ENCODE measurements around the gene CEL.
"Not testable (repeated sequence)": the region's sequence is repeated elsewhere in the genome, so short reads cannot be mapped to it uniquely, and the experiment has no call there.

The CEL gene

DNA sequence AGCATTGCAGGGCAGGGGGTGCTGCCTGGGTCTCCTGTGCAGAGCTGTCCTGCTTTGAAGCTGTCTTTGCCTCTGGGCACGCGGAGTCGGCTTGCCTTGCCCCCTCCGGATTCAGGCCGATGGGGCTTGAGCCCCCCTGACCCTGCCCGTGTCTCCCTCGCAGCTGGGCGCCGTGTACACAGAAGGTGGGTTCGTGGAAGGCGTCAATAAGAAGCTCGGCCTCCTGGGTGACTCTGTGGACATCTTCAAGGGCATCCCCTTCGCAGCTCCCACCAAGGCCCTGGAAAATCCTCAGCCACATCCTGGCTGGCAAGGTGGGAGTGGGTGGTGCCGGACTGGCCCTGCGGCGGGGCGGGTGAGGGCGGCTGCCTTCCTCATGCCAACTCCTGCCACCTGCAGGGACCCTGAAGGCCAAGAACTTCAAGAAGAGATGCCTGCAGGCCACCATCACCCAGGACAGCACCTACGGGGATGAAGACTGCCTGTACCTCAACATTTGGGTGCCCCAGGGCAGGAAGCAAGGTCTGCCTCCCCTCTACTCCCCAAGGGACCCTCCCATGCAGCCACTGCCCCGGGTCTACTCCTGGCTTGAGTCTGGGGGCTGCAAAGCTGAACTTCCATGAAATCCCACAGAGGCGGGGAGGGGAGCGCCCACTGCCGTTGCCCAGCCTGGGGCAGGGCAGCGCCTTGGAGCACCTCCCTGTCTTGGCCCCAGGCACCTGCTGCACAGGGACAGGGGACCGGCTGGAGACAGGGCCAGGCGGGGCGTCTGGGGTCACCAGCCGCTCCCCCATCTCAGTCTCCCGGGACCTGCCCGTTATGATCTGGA lies 2.7 kb downstream of the CEL start:
- DNase-seq (ENCODE audit: low read depth) = no peak

DNA sequence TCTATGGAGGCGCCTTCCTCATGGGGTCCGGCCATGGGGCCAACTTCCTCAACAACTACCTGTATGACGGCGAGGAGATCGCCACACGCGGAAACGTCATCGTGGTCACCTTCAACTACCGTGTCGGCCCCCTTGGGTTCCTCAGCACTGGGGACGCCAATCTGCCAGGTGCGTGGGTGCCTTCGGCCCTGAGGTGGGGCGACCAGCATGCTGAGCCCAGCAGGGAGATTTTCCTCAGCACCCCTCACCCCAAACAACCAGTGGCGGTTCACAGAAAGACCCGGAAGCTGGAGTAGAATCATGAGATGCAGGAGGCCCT lies 3.2 kb downstream of the CEL start:
- DNase-seq (ENCODE audit: low read depth) = no peak

DNA sequence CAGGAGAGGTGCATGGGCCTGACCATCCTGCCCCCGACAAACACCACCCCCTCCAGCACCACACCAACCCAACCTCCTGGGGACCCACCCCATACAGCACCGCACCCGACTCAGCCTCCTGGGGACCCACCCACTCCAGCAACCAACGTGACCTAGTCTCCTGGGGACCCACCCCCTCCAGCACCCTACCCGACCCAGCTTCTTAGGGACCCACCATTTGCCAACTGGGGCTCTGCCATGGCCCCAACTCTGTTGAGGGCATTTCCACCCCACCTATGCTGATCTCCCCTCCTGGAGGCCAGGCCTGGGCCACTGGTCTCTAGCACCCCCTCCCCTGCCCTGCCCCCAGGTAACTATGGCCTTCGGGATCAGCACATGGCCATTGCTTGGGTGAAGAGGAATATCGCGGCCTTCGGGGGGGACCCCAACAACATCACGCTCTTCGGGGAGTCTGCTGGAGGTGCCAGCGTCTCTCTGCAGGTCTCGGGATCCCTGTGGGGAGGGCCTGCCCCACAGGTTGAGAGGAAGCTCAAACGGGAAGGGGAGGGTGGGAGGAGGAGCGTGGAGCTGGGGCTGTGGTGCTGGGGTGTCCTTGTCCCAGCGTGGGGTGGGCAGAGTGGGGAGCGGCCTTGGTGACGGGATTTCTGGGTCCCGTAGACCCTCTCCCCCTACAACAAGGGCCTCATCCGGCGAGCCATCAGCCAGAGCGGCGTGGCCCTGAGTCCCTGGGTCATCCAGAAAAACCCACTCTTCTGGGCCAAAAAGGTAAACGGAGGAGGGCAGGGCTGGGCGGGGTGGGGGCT lies 4.6 kb downstream of the CEL start:
- DNase-seq (ENCODE audit: low read depth) = no peak

DNA sequence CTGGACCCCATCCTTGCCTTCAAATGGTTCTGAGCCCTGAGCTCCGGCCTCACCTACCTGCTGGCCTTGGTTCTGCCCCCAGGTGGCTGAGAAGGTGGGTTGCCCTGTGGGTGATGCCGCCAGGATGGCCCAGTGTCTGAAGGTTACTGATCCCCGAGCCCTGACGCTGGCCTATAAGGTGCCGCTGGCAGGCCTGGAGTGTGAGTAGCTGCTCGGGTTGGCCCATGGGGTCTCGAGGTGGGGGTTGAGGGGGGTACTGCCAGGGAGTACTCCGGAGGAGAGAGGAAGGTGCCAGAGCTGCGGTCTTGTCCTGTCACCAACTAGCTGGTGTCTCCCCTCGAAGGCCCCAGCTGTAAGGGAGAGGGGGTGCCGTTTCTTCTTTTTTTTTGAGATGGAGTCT lies 5.2 kb downstream of the CEL start:
- DNase-seq (ENCODE audit: low read depth) = no peak

DNA sequence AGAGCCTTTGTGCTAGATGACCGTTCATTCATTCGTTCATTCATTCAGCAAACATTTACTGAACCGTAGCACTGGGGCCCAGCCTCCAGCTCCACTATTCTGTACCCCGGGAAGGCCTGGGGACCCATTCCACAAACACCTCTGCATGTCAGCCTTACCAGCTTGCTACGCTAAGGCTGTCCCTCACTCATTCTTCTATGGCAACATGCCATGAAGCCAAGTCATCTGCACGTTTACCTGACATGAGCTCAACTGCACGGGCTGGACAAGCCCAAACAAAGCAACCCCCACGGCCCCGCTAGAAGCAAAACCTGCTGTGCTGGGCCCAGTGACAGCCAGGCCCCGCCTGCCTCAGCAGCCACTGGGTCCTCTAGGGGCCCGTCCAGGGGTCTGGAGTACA lies 6.0 kb downstream of the CEL start:
- no peak for DNase-seq (ENCODE audit: low read depth)

DNA sequence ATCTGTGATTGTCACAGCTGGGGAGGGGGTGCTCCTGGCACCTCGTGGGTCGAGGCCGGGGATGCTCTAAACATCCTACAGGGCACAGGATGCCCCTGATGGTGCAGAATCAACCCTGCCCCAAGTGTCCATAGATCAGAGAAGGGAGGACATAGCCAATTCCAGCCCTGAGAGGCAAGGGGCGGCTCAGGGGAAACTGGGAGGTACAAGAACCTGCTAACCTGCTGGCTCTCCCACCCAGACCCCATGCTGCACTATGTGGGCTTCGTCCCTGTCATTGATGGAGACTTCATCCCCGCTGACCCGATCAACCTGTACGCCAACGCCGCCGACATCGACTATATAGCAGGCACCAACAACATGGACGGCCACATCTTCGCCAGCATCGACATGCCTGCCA lies 6.7 kb downstream of the CEL start:
- DNase-seq (ENCODE audit: low read depth) = not testable (repeated sequence)

DNA sequence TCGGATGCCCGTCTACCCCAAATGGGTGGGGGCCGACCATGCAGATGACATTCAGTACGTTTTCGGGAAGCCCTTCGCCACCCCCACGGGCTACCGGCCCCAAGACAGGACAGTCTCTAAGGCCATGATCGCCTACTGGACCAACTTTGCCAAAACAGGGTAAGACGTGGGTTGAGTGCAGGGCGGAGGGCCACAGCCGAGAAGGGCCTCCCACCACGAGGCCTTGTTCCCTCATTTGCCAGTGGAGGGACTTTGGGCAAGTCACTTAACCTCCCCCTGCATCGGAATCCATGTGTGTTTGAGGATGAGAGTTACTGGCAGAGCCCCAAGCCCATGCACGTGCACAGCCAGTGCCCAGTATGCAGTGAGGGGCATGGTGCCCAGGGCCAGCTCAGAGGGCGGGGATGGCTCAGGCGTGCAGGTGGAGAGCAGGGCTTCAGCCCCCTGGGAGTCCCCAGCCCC lies 8.8 kb downstream of the CEL start:
- not testable (repeated sequence) for DNase-seq (ENCODE audit: low read depth)

DNA sequence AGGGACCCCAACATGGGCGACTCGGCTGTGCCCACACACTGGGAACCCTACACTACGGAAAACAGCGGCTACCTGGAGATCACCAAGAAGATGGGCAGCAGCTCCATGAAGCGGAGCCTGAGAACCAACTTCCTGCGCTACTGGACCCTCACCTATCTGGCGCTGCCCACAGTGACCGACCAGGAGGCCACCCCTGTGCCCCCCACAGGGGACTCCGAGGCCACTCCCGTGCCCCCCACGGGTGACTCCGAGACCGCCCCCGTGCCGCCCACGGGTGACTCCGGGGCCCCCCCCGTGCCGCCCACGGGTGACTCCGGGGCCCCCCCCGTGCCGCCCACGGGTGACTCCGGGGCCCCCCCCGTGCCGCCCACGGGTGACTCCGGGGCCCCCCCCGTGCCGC lies 9.2 kb downstream of the CEL start:
- not testable (repeated sequence) for DNase-seq (ENCODE audit: low read depth)

DNA sequence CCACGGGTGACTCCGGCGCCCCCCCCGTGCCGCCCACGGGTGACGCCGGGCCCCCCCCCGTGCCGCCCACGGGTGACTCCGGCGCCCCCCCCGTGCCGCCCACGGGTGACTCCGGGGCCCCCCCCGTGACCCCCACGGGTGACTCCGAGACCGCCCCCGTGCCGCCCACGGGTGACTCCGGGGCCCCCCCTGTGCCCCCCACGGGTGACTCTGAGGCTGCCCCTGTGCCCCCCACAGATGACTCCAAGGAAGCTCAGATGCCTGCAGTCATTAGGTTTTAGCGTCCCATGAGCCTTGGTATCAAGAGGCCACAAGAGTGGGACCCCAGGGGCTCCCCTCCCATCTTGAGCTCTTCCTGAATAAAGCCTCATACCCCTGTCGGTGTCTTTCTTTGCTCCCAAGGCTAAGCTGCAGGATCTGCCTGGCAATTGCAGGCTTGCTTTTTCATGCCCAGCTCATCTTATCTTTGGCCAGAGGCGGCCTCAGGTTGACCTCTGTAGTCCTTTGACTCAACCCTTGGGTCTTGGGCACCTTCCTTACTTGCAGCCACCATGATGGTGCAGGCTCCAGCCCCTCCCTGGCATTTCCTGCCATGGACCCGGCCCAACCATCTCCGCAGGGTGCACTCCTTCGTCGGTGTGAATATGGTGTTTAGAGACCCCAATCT lies 9.8 kb downstream of the CEL start:
- no peak for DNase-seq (ENCODE audit: low read depth)

DNA sequence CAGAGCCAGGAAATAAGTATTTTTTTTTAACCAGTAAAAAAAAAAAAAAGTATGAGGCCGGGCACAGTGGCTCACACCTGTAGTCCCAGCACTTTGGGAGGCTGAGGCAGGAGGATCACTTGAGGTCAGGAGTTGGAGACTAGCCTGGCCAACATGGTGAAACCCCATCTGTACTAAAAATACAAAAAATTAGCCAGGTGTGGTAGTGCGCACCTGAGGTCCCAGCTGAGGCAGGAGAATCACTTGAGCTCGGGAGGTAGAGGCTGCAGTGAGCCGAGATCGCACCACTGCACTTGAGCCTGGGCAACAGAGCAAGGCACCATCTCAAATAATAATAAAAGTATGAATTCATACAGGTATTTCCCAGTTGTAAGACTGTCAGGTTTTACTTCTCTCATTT lies 10.4 kb downstream of the CEL start:
- not testable (repeated sequence) for DNase-seq (ENCODE audit: low read depth)

DNA sequence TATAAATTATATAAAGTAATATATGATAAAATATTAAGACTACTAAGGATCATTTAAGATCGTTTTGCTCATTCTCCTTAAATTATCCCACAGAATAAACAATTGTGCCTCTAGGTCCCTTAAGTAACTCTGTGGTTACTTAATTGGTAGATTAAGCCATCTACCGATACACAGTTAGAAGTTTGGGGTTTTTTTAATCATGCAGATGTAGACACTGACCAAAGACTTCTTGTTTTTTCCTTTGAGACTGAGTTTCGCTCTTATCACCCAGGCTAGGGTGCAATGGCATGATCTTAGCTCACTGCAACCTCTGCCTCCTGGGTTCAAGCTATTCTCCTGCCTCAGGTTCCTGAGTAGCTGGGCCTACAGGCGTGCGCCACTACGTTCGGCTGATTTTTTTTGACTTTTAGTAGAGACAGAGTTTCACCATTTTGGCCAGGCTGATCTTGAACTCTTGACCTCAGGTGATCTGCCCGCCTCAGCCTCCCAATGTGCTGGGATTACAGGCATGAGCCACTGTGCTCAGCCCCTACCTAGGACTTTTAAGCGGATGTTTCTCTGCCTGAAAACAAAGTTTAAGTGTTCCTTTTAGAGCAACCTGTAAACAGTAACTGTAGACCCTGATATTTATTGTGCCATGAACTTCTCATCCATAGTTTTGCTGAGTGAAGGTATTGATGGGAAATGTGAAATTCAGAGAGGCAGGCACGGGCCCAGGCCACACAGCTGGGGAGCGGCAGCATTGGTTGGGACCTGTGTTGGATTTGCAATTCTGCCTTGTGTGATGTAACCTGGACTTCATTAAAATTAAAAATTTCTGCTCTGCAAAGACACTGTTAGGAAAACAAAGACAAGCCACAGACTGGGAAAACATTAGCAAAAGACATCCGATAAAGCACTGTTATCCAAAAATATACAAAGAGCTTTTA lies 11.6 kb downstream of the CEL start:
- no peak for DNase-seq (ENCODE audit: low read depth)

DNA sequence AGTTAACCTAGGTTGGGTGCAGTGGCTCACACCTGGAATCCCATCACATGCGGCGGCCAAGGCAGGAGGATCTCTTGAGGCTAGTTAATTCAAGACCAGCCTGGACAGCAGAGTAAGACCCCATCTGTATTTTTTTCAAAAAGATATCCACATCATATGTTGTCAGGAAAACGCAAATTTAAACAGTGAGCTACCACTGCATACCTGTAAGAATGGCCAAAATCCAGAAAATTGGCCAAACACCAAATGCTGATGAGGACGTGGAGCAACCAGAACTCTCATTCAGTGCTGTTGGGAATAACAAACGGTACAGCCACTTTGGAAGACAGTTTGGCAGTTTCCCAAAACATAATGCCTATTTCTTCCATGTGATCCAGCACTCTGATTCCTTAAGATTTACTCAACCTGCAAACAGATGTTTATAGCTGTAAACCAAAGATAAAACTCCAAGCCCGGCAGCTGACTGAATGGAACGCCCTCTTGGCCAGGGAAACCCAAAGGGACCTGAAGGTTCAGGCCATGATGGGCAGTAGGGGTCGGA lies 12.4 kb downstream of the CEL start:
- DNase-seq (ENCODE audit: low read depth) = peak; percentile 80

DNA sequence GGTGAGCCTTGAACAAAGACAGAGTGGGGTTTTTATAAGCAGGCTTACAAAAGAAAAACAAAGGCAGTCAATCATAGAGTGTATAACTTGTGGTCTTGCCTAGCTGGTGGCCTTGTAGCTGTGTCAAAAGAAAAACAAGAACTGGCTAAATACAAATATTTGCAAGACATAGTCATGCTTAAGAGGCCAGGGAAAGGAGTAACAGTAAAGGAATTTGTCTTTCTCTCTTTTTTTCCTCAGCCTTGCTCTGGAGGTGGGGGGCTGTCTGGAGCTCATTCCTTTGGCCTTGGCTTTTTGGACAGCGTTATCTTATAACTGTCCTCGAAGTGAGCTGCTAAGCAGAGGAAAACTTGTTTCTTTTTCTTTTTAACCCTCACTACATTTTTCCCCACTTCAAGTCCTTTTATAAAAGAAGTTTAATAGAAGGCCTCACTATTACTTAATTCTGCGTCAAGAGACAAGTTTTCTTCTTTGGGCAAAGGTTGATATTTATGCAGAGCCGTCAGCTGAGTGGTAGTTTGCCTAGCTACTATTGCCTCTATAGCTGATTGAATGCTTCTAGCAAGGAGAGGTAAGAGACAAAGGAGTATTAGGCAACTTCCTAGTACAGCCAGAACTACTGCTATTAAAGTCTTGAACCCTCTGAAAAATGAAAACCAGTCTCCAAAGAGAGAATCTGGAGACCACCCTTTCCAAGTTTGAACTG lies 14.3 kb downstream of the CEL start:
- peak; percentile 94 for DNase-seq (ENCODE audit: low read depth)

DNA sequence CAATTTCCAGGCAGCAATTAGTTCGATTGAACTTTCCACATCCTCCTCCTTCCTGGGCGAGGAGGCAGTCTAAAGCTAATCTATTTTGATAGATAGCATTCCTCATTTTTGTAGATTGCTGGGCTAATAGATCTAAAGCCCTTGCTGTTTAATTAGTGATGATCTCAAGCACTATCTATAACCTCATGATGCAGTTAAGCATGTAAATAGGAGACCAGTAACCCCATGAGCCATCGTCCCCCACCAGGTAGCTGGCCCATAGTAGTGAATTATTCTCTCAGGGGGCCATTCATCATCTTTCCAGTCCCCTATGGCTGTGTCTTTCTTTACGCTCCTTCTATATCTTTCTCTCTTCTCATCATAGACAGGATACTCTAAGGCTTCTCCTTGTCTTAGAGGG lies 14.9 kb downstream of the CEL start:
- no peak for DNase-seq (ENCODE audit: low read depth)

DNA sequence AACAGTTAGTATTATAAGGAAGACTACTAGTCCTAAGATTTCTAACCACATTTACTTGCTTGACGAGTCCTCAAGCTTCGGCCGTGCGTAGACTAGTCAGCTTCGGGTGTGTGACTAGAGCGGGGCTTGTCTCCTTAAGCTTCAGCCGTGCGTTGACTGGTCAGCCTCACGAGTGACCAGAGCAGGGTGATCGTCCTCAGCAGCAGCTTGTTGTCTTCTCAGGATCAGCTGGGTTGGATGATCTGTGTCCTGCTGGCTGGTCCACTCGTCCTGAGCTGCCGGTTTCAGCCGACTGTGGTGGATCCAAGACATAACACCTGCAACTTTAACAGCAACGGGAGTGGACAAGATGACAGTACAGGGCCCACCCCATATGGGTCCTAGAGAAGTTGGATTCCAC lies 16.7 kb downstream of the CEL start:
- DNase-seq (ENCODE audit: low read depth) = no peak

DNA sequence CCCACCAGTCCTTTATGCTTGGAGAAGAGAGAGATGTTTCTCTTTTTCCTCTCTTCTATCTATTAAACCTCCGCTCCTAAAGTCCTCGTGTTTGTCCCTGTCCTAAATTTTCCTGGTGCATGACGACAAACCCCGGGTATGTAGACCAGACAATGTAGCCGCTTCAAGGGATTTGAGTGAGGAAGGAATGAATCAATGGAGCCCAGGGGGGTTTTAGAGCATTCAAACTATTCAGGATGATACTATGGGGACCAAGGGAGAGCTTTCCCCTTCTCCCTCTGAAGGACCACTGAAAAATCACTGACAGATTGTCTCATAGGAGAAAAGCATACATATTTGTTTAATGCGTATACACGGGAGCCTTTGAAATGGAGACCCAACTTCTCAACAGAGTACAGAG lies 18.4 kb downstream of the CEL start:
- no peak for DNase-seq (ENCODE audit: low read depth)

DNA sequence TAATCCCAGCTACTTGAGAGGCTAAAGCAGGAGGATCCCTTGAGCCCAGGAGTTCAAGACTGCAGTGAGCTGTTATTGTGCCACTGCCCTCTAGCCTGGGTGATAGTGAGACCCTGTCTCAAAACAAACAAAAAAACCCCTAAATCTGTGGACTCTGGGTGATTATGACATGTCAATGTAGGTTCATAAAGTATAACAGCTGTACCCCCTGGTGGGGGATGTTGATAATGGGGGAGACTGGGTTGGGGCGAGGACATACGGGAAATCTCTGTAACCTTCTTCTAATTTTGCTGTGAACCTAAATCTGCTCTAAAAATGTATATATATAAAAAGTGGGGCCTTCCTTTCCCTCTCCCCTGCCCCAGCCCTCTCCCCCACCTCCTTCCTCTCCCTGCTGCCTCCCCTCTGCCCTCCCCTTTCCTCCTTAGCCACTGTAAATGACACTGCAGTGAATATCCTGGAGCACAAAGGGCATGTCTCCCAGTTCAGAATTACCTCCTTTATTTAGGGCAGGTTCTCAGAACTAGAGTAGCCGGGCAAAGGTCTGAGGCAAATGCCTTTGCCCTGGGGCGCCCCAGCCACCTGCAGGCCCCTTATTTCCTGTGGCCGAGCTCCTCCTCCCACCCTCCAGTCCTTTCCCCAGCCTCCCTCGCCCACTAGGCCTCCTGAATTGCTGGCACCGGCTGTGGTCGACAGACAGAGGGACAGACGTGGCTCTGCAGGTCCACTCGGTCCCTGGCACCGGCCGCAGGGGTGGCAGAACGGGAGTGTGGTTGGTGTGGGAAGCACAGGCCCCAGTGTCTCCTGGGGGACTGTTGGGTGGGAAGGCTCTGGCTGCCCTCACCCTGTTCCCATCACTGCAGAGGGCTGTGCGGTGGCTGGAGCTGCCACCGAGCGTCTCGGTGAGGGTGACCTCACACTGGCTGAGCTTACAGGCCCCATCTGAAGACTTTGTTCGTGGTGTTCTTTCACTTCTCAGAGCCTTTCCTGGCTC lies 19.3 kb downstream of the CEL start:
- DNase-seq (ENCODE audit: low read depth) = not testable (repeated sequence)

DNA sequence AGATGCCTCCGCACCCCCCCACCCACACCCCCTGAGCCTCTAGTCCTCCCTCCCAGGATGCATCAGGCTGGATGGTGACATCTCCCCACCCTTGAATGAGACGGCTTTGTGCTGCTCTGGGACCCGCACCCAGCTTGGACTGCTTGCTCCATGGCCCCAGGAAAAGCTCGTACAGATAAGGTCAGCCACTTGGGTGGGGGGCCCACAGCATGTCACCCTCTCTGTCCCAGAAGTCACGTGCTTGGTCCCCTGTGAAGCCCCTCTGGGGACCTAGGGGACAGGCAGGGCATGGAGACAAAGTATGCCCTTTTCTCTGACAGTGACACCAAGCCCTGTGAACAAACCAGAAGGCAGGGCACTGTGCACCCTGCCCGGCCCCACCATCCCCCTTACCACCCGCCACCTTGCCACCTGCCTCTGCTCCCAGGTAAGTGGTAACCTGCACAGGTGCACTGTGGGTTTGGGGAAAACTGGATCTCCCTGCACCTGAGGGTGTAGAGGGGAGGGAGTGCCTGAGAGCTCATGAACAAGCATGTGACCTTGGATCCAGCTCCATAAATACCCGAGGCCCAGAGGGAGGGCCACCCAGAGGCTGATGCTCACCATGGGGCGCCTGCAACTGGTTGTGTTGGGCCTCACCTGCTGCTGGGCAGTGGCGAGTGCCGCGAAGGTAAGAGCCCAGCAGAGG lies 20.3 kb downstream of the CEL start:
- not testable (repeated sequence) for DNase-seq (ENCODE audit: low read depth)

DNA sequence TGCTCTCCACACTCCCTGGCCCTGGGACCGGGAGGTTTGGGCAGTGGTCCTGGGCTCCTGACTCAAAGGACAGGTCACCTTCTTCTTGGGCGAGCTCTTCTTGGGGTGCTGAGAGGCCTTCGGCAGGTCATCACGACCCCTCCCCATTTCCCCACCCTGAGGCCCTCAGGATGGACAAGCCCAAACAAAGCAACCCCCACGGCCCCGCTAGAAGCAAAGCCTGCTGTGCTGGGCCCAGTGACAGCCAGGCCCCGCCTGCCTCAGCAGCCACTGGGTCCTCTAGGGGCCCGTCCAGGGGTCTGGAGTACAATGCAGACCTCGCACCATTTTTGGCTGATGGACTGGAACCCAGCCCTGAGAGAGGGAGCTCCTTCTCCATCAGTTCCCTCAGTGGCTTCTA lies 21.9 kb downstream of the CEL start:
- not testable (repeated sequence) for DNase-seq (ENCODE audit: low read depth)
